Neuronal stem cell (in vitro differentiated cells): ENCODE data around the gene ANAPC7.
"Not testable (repeated sequence)": the region's sequence is repeated elsewhere in the genome, so short reads cannot be mapped to it uniquely, and the experiment has no call there.

Experiments
- DNase-seq: peaks from one replicate; pipeline ENCODE4 v3.0.0-alpha.2; 2013; ENCODE audit warnings: low spot score
- H2AFZ ChIP-seq: one replicate; pipeline ENCODE4 v1.6.1; 2013; ENCODE audit warnings: mild to moderate bottlenecking, low read length, inconsistent platforms
- H2AK5ac ChIP-seq: 2 replicates; pipeline ENCODE4 v1.6.1; 2013; ENCODE audit warnings: low read depth, mild to moderate bottlenecking, inconsistent platforms, low read length, moderate library complexity, mixed read lengths
- H2BK120ac ChIP-seq: 2 replicates; pipeline ENCODE4 v1.6.1; 2013; ENCODE audit warnings: low read depth, mild to moderate bottlenecking, inconsistent platforms, low read length, moderate library complexity, mixed read lengths
- H2BK12ac ChIP-seq: one replicate; pipeline ENCODE4 v1.6.1; 2013; ENCODE audit warnings: low read length, inconsistent platforms
- H2BK15ac ChIP-seq: 2 replicates; pipeline ENCODE4 v1.6.1; 2013; ENCODE audit warnings: mild to moderate bottlenecking, low read length, inconsistent platforms, mixed read lengths
- H2BK5ac ChIP-seq: one replicate; pipeline ENCODE4 v1.6.1; 2013; ENCODE audit warnings: inconsistent platforms, mild to moderate bottlenecking, low read length, moderate library complexity
- H3K14ac ChIP-seq: one replicate; pipeline ENCODE4 v1.6.1; 2013; ENCODE audit warnings: low read length, inconsistent platforms
- H3K18ac ChIP-seq: 2 replicates; pipeline ENCODE4 v1.6.1; 2013; ENCODE audit warnings: low read length, inconsistent platforms
- H3K23ac ChIP-seq: 2 replicates; pipeline ENCODE4 v1.6.1; 2013; ENCODE audit warnings: low read depth, mild to moderate bottlenecking, mixed read lengths, low read length, inconsistent platforms; ENCODE audit not compliant: poor library complexity
- H3K27ac ChIP-seq: replicated peaks from 3 replicates; pipeline ENCODE4 v1.5.1; 2013; ENCODE audit warnings: low read length, inconsistent platforms
- H3K27me3 ChIP-seq, 3 experiments: 2 replicates each; pipeline ENCODE4 v1.6.1; 2013; ENCODE audit warnings: low read length in 3 of 3, mild to moderate bottlenecking in 2 of 3, inconsistent platforms in 1 of 3, low read depth in 1 of 3, mixed read lengths in 1 of 3, moderate library complexity in 1 of 3; ENCODE audit not compliant: control insufficient read depth in 3 of 3, insufficient read depth in 3 of 3
- H3K36me3 ChIP-seq, 2 donors: replicated peaks in 1 of 2; 2 replicates each; pipeline ENCODE4 v1.6.1; 2013; ENCODE audit warnings: low read length in 2 of 2; ENCODE audit not compliant: control insufficient read depth in 2 of 2, insufficient read depth in 2 of 2
- H3K4ac ChIP-seq: 2 replicates; pipeline ENCODE4 v1.6.1; 2013; ENCODE audit warnings: inconsistent platforms, mild to moderate bottlenecking, low read length, moderate library complexity
- H3K4me1 ChIP-seq, 2 donors: 1 replicate in 1 of 2; 2 replicates in 1 of 2; pipeline ENCODE4 v1.6.1; 2013; ENCODE audit warnings: low read length in 2 of 2, low read depth in 1 of 2; ENCODE audit not compliant: control insufficient read depth in 2 of 2, insufficient read depth in 1 of 2
- H3K4me2 ChIP-seq: one replicate; pipeline ENCODE4 v1.6.1; 2013; ENCODE audit warnings: mild to moderate bottlenecking, low read length, inconsistent platforms; ENCODE audit not compliant: insufficient read depth, poor library complexity, severe bottlenecking
- H3K4me3 ChIP-seq, 2 donors: 2 replicates each; pipeline ENCODE4 v1.5.1; 2013; ENCODE audit warnings: low read length in 2 of 2, mild to moderate bottlenecking in 2 of 2, inconsistent platforms in 1 of 2, moderate library complexity in 1 of 2
- H3K79me1 ChIP-seq: one replicate; pipeline ENCODE4 v1.6.1; 2013; ENCODE audit warnings: low read depth, mild to moderate bottlenecking, inconsistent platforms, low read length, moderate library complexity
- H3K9ac ChIP-seq: one replicate; pipeline ENCODE4 v1.6.1; 2013; ENCODE audit warnings: mild to moderate bottlenecking, low read depth, low read length, inconsistent platforms; ENCODE audit not compliant: poor library complexity
- H3K9me3 ChIP-seq, 2 donors: replicated peaks in 1 of 2; 2 replicates each; pipeline versions ENCODE3 to v1.6.1; 2013; ENCODE audit warnings: low read length in 2 of 2, mild to moderate bottlenecking in 2 of 2, inconsistent platforms in 1 of 2, low read depth in 1 of 2, mixed read lengths in 1 of 2, moderate library complexity in 1 of 2; ENCODE audit not compliant: control insufficient read depth in 2 of 2, insufficient read depth in 1 of 2
- H4K8ac ChIP-seq: one replicate; pipeline ENCODE4 v1.6.1; 2013; ENCODE audit warnings: low read depth, mild to moderate bottlenecking, inconsistent platforms, low read length, moderate library complexity
- H4K91ac ChIP-seq: one replicate; pipeline ENCODE4 v1.6.1; 2013; ENCODE audit warnings: low read length, low read depth, mild to moderate bottlenecking, inconsistent platforms; ENCODE audit not compliant: poor library complexity
- WGBS, 2 donors: extraction: QIAGEN DNeasy Blood & Tissue Kit; methylation state at CpG; one replicate each; pipeline ENCODE4 v1.1.7; 2013; ENCODE audit warnings: missing lambda C conversion rate in 2 of 2, mixed read lengths in 1 of 2; ENCODE audit not compliant: insufficient read length in 2 of 2, insufficient replicate concordance in 1 of 2; ENCODE audit errors: extremely low coverage in 2 of 2; 5-methylcytosine and 5-hydroxymethylcytosine counted together

The ANAPC7 gene

DNA sequence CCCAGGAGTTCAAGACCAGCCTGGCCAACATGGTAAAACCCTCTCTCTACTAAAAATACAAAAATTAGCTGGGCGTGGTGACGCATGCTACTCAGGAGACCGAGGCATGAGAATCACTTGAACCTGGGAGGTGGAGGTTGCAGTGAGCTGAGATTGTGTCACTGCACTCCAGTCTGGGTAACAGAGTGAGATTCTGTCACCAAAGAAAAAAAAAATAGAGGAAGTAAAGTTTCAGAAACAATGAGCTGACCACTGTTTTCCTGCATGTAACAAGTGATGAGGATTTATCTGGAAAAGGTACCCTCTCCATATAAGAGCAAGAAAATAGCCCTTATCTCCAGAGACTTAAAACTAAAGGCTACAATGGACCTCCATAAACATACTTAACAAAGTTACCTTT is 13.6 kb upstream of the ANAPC7 start:
- not testable (repeated sequence) for H3K79me1 ChIP-seq, H2BK12ac ChIP-seq, H3K27me3 ChIP-seq, H2AK5ac ChIP-seq, H3K4me1 ChIP-seq, H3K14ac ChIP-seq, H2BK120ac ChIP-seq, H3K23ac ChIP-seq, H4K8ac ChIP-seq, H3K9me3 ChIP-seq, DNase-seq, H2BK15ac ChIP-seq, H3K4me3 ChIP-seq, H3K36me3 ChIP-seq, H2BK5ac ChIP-seq, H4K91ac ChIP-seq, H3K27ac ChIP-seq, H3K4ac ChIP-seq, H3K18ac ChIP-seq, H3K4me2 ChIP-seq, H3K9ac ChIP-seq
- WGBS, 2 donors = no CpG with 5 or more reads among the region's 3 CpGs
- H2AFZ ChIP-seq = peak overlapping the region; percentile 29

DNA sequence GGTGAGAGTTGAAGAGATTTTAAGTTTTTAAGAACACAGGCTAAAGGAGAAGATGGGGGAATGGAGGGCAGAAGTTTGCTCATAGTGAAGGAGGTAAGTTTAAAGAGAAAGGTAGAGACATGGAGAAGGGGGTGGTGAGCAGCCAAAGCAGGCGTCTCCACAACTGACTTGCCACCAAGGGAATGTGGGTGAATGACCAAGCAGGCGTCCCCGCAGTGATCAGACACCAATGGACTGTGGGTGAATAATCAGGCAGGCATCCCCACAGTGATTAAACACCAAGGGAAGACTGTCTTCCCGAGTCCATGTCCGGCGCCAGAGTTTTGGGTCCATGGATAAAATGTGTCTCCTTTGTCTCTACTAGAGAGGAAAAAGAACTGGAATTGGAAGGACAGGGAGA is 6.6 kb upstream of the ANAPC7 start:
- H3K18ac ChIP-seq, H3K4me2 ChIP-seq, H3K27me3 ChIP-seq, H3K9me3 ChIP-seq, H4K8ac ChIP-seq, H2BK5ac ChIP-seq, H3K4me1 ChIP-seq, H3K23ac ChIP-seq, H2AFZ ChIP-seq, DNase-seq, H3K79me1 ChIP-seq, H3K9ac ChIP-seq, H2AK5ac ChIP-seq, H3K4me3 ChIP-seq, H3K27ac ChIP-seq, H4K91ac ChIP-seq, H2BK12ac ChIP-seq, H3K4ac ChIP-seq, H2BK120ac ChIP-seq, H2BK15ac ChIP-seq, H3K36me3 ChIP-seq, H3K14ac ChIP-seq: not testable (repeated sequence)
- no CpG with 5 or more reads among the region's 6 CpGs for whole genome bisulfite sequencing, 2 donors

DNA sequence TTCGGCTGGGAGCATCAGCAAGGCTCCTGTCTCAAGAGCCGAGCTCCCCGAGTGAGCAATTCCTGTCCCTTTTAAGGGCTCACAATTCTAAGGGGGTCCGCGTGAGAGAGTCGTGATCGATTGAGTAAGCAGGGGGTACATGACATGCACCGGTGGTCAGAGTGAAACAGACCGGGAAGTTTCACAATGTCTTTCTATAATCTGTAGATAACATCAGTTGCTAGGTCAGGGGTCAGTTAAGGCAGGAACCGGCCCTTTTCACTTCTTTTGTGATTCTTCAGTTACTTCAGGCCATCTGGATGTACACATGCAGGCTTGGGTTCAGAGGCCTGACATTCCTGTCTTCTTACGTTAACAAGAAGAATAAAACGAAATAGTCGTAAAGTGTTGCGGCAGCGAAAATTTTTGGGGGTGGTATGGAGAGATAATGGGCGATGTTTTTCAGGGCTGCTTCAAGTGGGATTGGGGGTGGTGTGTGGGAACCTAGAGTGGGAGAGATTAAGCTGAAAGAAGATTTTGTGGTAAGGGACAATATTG is 1.7 kb upstream of the ANAPC7 start:
- H3K27ac ChIP-seq, H4K91ac ChIP-seq, H2BK15ac ChIP-seq, DNase-seq, H3K79me1 ChIP-seq, H3K23ac ChIP-seq, H3K4ac ChIP-seq, H2BK12ac ChIP-seq, H3K9ac ChIP-seq, H3K4me3 ChIP-seq, H3K4me1 ChIP-seq, H3K27me3 ChIP-seq, H3K4me2 ChIP-seq, H3K18ac ChIP-seq, H2BK120ac ChIP-seq, H2AK5ac ChIP-seq, H3K14ac ChIP-seq, H2BK5ac ChIP-seq, H4K8ac ChIP-seq, H3K9me3 ChIP-seq: not testable (repeated sequence)
- H3K36me3 ChIP-seq = peaks cover 10 to 23% of the 10 kb centered on the region in 2 donors
- no CpG with 5 or more reads among the region's 16 CpGs for WGBS, 2 donors
- H2AFZ ChIP-seq = peak overlapping the region; percentile 93

DNA sequence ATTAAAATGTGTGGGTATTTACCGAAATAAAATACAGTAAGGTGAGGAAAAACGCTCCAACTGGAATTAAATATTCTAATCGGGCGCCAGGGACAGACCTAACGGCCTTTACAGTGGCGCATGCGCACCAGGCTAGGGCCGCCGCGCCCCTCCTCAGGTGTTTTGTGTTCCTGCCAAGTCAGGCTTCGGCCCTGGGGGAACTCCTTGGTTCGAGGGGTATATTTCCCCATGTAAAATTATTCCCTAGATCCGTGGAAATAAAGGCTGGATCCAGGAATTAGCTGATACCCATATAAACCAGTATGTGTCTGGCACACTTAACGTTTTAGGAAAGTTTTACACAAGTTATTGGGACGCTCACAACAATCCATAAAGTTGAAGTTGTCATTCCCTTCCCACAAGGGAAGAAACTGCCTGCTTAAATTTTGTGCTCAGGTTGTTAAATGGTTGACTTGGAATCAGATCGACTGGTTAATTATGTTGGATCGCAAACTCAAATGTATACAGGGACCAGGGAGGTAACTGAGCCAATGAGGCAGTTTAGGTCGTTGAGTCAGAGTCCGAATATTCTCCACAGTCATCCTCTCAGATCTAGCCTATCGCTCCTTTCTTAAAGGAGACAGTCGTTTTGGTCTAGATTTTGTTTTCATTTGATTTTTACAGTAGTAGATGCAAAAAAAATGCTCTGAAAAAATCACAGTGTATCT is 621 bp upstream of the ANAPC7 start:
- Histone ChIP-seq H2BK15ac (no peak overlapping the region), H3K23ac (no peak overlapping the region), H2BK120ac (no peak overlapping the region), H3K9me3 (peaks cover 0 to 7% of the 10 kb centered on the region in 2 donors), H3K14ac (no peak overlapping the region), H2AK5ac (no peak overlapping the region), H3K18ac (no peak overlapping the region), H3K9ac (no peak overlapping the region), H3K4ac (no peak overlapping the region), H3K79me1 (peaks cover 1% of the 10 kb centered on the region), H2AFZ (peak overlapping the region; percentile 93), H2BK5ac (no peak overlapping the region), H3K27ac (peak overlapping the region; percentile 82), H4K8ac (no peak overlapping the region), H3K27me3 (no peaks in the 10 kb centered on the region), H3K36me3 (peaks cover 10 to 34% of the 10 kb centered on the region in 2 donors), H2BK12ac (no peak overlapping the region), H4K91ac (no peak overlapping the region), H3K4me3 (peak overlapping the region in 1 of 2 donors; percentile 89), H3K4me2 (peak overlapping the region; percentile 64), H3K4me1 (peaks cover 0 to 5% of the 10 kb centered on the region in 2 donors)
- peak; percentile 65 for DNase-seq
- no CpG with 5 or more reads among the region's 21 CpGs for WGBS, 2 donors
